HCT116 (cell line): Measurements from ENCODE around the gene THPO. TPM values are rescaled to one million over a fixed set of nuclear protein-coding genes. Genes with fewer than 3 reads are reported as not detected.

Source experiments
- ATAC-seq: fragments of 200-7000 bp; cut with Tn5 transposase; 2 replicates; pipeline ENCODE4 v1.9.1; 2020; ENCODE audit warnings: mild to moderate bottlenecking, moderate library complexity
- BruUV-seq: library from RNA; stranded (reverse); fragments of 400-500 nt; replicated peaks from 2 replicates; lab custom pipeline; 2021; lab: Mats Ljungman, UMichigan
- CTCF ChIA-PET: fragments of 300-600 bp; sonication (Branson Sonifier 250); formaldehyde crosslinking; loops from one replicate; lab custom pipeline; 2021; ENCODE audit warnings: antibody characterized with exemption; lab: Charles Lee
- POLR2A ChIA-PET: fragments of 300-600, 350-600 bp; sonication (Branson Sonifier 250); formaldehyde crosslinking; loops from one replicate; lab custom pipeline; 2021; ENCODE audit warnings: antibody characterized with exemption; lab: Charles Lee
- RAD21 ChIA-PET, 2 experiments: fragments of 300-600 bp; sonication (Branson Sonifier 250); formaldehyde crosslinking; loops; one replicate each; lab custom pipeline; 2023; ENCODE audit warnings: low total read pairs in 2 of 2; ENCODE audit not compliant: uncharacterized antibody in 2 of 2, unreplicated experiment in 2 of 2, low non-redundant PET in 1 of 2; lab: Charles Lee
- DNase-seq: peaks from one replicate; pipeline ENCODE4 v3.0.0-alpha.2; 2010; ENCODE audit warnings: low read depth, low spot score
- H2AFZ ChIP-seq: fragments of 200-600 bp; shearing (Covaris generic), sonication (generic); 2 replicates; pipeline ENCODE4 v1.6.1; 2017; ENCODE audit warnings: low read depth, mixed run types, mixed read lengths, antibody characterized with exemption, low read length; ENCODE audit not compliant: poor library complexity, severe bottlenecking
- H3K27ac ChIP-seq: 2 replicates; pipeline ENCODE4 v1.5.1; 2012; ENCODE audit warnings: low read depth, low read length
- H3K27me3 ChIP-seq: fragments of 200-600 bp; sonication (generic); 2 replicates; pipeline ENCODE4 v1.6.1; 2016; ENCODE audit warnings: mixed run types, low read length, mixed read lengths; ENCODE audit not compliant: insufficient read depth
- H3K36me3 ChIP-seq, 2 experiments: fragments of 200-500 bp in 1 of 2; fragments of 200-600 bp in 1 of 2; sonication (Bioruptor generic) in 1 of 2; sonication (generic) in 1 of 2; 2 replicates each; pipeline versions ENCODE4 v1.5.1 to v1.6.1; 2014 to 2016; ENCODE audit warnings: low read length in 2 of 2, inconsistent platforms in 1 of 2, mixed read lengths in 1 of 2, mixed run types in 1 of 2; ENCODE audit not compliant: insufficient read depth in 2 of 2, control insufficient read depth in 1 of 2
- H3K4me1 ChIP-seq, 2 experiments: fragments of 200-600 bp in 1 of 2; sonication (generic) in 1 of 2; 2 replicates each; pipeline versions ENCODE4 v1.5.1 to v1.6.1; 2012 to 2017; ENCODE audit warnings: low read length in 2 of 2, inconsistent platforms in 1 of 2, mild to moderate bottlenecking in 1 of 2, mixed read lengths in 1 of 2, mixed run types in 1 of 2, moderate library complexity in 1 of 2; ENCODE audit not compliant: insufficient read depth in 2 of 2, control insufficient read depth in 1 of 2
- H3K4me2 ChIP-seq: fragments of 200-600 bp; sonication (generic); 2 replicates; pipeline ENCODE4 v1.6.1; 2017; ENCODE audit warnings: mixed run types, low read length, mixed read lengths
- H3K4me3 ChIP-seq, 2 experiments: fragments of 200-600 bp in 1 of 2; sonication (generic) in 1 of 2; replicated peaks in 1 of 2; 2 replicates each; pipeline ENCODE4 v1.5.1; 2011 to 2016; ENCODE audit warnings: low read length in 2 of 2, control low read depth in 1 of 2, low read depth in 1 of 2, mild to moderate bottlenecking in 1 of 2, mixed read lengths in 1 of 2, mixed run types in 1 of 2
- H3K79me2 ChIP-seq: fragments of 200-600 bp; sonication (generic); 2 replicates; pipeline ENCODE4 v1.6.1; 2017; ENCODE audit warnings: mild to moderate bottlenecking, mixed run types, low read length, moderate library complexity, mixed read lengths; ENCODE audit not compliant: insufficient read depth
- H3K9ac ChIP-seq: fragments of 200-600 bp; sonication (generic); 2 replicates; pipeline ENCODE4 v1.6.1; 2016; ENCODE audit warnings: low read length, mixed read lengths
- H3K9me2 ChIP-seq: fragments of 200-600 bp; sonication (generic), shearing (Covaris generic); 2 replicates; pipeline ENCODE4 v1.6.1; 2017; ENCODE audit warnings: mixed run types, mild to moderate bottlenecking, moderate library complexity; ENCODE audit not compliant: insufficient read depth
- H3K9me3 ChIP-seq, 2 experiments: fragments of 200-500 bp in 1 of 2; fragments of 200-600 bp in 1 of 2; sonication (Bioruptor generic) in 1 of 2; sonication (generic) in 1 of 2; 2 replicates each; pipeline ENCODE4 v1.6.1; 2014 to 2017; ENCODE audit warnings: low read length in 2 of 2, mixed read lengths in 2 of 2, inconsistent platforms in 1 of 2, low read depth in 1 of 2, mild to moderate bottlenecking in 1 of 2, mixed run types in 1 of 2, moderate library complexity in 1 of 2; ENCODE audit not compliant: control insufficient read depth in 1 of 2, insufficient read depth in 1 of 2
- H4K20me1 ChIP-seq: fragments of 200-600 bp; sonication (generic), shearing (Covaris generic); 2 replicates; pipeline ENCODE4 v1.6.1; 2017; ENCODE audit warnings: mixed run types, mild to moderate bottlenecking, moderate library complexity; ENCODE audit not compliant: insufficient read depth
- CEBPB ChIP-seq: IDR thresholded peaks from 2 replicates; pipeline ENCODE4 v1.6.1; 2012; ENCODE audit warnings: low read depth
- EGR1 ChIP-seq: IDR thresholded peaks from 2 replicates; pipeline ENCODE4 v1.6.1; 2012; ENCODE audit warnings: low read depth
- RAD21 ChIP-seq: IDR thresholded peaks from 2 replicates; pipeline ENCODE4 v1.6.1; 2012; ENCODE audit warnings: low read depth, mild to moderate bottlenecking
- REST ChIP-seq: IDR thresholded peaks from 2 replicates; pipeline ENCODE4 v1.6.1; 2012; ENCODE audit warnings: low read depth
- SRF ChIP-seq: IDR thresholded peaks from 2 replicates; pipeline ENCODE4 v1.6.1; 2012; ENCODE audit warnings: low read depth
- intact Hi-C: fragments of 100-400 bp; cut with micrococcal nuclease; formaldehyde crosslinking; loops from 2 replicates; pipeline ENCODE4 v1.10.0; 2022
- total RNA-seq: library from RNA; stranded (reverse); gene quantifications from one replicate; pipeline ENCODE4 v1.2.1, GENCODE V29; 2021; ENCODE audit not compliant: unreplicated experiment

The THPO gene
- total RNA-seq, 1 experiment from 2014 or later: not detected

GRCh38 chr3:184357248-184358123, 20.5 kb downstream of the THPO start:
- intact Hi-C loops: no loop called here
- H3K4me2 ChIP-seq: no peak overlapping the region
- H4K20me1 ChIP-seq: no peaks in the 10 kb centered on the region
- no peak overlapping the region for H3K27ac ChIP-seq
- DNase-seq: no peak
- peaks cover 4 to 18% of the 10 kb centered on the region in 2 experiments; a peak in 3 of 4 replicates for H3K4me1 ChIP-seq
- BruUV-seq: no TSS peak
- CTCF ChIA-PET: no interaction called here
- POLR2A ChIA-PET: no interaction called here
- no peaks in the 10 kb centered on the region for H3K9me2 ChIP-seq
- ATAC-seq: no peak
- no peaks in the 10 kb centered on the region for H3K27me3 ChIP-seq
- H3K9ac ChIP-seq: no peak overlapping the region
- peaks cover 18 to 24% of the 10 kb centered on the region in 2 experiments; a peak in 3 of 4 replicates for H3K36me3 ChIP-seq
- H3K4me3 ChIP-seq: no peak overlapping the region
- H2AFZ ChIP-seq: no peak overlapping the region
- TF ChIP-seq RAD21: no peak
- TF ChIP-seq EGR1: no peak
- no peak for TF ChIP-seq SRF
- no peak for TF ChIP-seq REST
- no peak for TF ChIP-seq CEBPB
- no peaks in the 10 kb centered on the region for H3K9me3 ChIP-seq
- RAD21 ChIA-PET: no interaction called here
- H3K79me2 ChIP-seq: peaks cover 14% of the 10 kb centered on the region
